NCI-H2171 (cell line): Measurements from ENCODE around the gene CPLANE2.
"Not testable (repeated sequence)": the region's sequence is repeated elsewhere in the genome, so short reads cannot be mapped to it uniquely, and the experiment has no call there.

Experiments
- DNase-seq: peaks from one replicate; lab custom pipeline; 2025; lab: John Stamatoyannopoulos, UW

CPLANE2 gene

DNA sequence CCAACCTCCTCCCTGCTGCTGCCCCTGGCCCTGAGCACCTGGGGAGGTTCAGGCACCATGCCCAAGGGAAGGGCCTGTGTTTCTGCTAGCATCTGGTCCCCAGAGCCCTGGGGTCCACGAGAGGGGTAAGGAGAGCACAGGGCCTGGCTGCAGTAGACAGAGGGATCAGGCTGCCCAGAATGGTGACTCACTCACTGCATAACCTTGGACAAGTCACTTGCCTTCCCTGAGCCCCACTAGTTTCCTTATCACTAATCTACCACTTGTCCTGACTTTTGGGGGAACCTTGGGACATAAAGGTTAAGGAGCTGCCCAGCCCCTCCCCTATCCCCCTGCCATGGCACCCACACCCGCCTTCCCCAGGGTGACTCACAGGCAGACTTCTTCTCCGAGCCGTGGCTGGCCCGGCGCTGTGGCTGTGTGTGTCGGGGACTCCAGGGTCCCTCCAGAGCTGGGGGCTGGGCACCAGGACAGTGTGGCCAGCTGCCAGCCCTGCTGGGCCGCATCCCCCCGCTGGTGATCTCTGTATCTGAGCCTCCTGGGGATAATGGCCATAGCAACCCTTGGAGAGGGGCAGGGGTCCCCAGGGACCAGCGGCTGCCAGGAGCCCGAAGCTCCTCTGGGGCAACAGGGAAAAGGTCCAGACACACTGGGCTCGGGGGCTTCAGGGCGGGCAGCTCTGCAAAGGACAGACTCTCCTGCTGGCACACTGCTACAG lies 28.6 kb downstream of the CPLANE2 start:
- no peak for DNase-seq

- no peak for DNase-seq
These were observed 29.4 kb downstream of the CPLANE2 start for GRCh38 chr1:16207318-16208269.

DNA sequence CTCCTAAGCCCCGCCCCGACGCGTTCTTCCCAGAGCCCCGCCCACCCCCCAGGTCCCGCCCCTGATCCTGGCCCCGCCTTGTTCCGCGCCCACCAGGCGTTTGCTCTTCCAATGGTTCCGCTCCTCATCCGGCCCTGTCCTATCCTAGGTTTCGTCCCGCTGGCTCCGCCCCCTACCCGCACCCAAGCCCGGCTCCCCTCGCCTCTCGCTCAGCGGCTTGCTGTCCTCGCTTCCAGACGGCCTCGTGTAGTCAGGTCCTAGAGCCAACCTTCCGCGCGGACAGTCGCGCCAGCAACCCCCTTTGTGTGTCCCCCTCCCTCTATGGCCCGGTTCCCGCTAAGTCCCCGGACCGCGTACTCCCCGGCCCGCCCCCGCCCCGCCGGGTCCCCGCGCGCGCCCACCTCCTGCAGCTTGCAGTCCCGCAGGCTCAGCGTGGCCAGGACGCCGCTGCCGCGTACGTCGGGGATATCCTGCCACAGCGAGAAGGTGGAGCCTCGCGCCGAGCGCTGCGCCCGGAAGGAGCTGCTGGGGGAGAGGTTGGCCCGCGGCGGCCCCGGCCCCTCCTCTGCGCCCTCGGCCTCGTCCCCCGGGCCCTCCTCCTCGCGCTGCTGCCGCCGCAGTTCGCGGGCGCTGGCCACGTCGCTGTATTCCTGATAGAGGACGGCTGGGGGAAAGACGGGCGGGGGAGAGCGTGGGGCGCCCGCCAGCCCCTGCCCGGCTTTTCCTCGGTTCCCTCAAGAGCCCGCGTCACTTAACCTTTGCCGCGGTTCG lies 30.3 kb downstream of the CPLANE2 start:
- peak; percentile 85 for DNase-seq

DNA sequence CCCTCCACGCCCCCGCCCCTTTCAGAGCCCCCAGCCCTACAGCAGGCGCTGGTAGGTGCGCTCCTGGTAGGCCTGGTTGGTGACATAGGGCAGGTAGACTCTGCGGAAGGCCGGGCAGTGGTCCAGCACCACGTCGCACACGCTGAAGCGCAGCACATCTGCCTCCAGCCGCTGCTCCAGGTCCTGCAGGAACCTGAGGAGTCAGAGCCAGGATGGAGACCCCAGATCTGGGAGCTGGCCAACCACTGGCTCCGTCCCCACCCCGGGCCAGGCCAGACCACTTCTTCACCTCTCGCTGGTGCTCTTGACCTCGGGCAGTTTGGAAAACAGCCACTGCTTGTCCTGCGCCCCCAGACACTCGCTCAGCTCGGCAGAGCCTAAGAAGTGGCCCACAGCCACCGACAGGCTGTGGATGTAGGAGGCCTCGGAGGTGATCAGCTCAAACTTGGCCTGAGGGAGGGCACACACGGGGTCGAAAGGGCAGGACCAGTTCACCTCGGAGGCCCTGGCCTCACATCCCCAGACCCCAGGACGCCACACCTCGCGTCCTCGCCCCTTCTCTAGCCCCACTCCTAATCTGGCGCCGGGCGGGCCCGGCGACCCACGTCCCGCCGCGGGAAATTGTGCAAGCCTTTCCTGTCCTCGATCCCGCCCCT lies 31.0 kb downstream of the CPLANE2 start:
- no peak for DNase-seq

DNA sequence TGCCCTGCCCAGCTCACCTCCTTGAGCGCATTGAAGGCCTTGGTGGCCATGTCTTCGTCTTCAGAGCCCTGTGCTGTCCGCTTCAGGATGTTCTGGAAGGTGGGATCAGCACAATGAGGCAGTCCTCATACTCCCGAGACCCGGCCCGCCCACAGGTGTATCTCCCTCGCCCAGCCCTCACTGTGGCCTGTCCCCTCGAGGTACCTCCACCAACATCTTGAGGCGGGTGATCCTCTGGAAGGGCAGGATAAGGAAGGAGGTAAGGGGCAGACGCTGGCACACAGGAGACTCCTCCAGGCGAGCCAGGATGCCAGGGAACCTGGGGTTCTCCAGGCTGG lies 31.7 kb downstream of the CPLANE2 start:
- DNase-seq, result no peak

DNA sequence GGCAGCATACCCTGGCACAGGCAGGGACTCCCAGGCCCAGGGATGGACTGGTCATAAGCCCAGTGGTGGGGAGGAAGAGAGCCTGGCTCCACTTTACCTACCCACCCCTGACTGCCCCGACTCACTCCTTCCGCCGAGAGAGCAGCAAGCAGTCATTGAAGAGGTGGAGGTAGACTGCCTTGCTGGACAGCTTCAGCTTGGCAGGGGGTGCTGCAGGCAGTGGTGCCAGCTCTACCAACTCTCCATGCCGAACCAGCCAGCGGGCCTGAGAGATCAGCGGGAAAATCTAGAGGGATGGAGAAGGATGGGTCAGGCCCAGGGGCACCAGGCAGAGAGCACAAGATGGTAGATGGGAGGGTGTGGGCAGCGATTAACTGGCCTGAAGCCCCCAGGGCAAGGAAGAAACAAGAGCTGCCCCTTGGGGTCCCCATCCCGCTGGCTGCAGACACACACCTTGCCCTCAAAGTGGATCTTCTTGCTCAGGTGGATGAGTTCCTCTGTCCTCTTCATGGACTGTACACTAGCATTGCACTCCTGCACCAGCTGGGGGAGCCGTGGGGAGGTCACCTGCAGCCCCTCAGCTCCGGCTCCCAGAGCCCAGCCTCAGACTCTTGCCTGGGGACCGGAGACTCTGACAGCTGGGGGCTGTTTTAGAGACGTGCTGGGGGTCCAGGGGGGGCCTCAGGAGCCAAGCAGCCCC lies 32.2 kb downstream of the CPLANE2 start:
- DNase-seq, result no peak

GRCh38 chr1:16204216-16204615 lies 32.8 kb downstream of the CPLANE2 start:
- DNase-seq, result no peak

DNA sequence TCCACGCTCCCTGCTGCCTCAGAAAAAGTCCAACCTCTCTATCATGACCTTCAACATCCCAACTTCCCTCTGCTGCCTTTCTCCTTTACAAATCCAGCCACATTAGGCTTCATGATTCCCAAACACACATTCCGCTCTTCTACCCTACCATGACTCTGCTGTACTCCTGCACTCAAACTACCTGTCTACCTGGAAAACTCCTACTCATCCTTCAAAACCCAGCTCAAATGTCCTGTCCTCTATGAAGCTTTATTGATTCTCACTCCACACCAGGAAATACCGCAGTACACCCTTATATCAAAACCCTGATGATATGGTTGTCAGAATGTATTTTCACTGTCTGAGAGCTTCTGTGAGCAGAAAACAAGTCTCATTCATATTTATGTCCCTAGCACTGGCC lies 33.4 kb downstream of the CPLANE2 start:
- no peak for DNase-seq

- DNase-seq, result no peak
These were observed 34.4 kb downstream of the CPLANE2 start for GRCh38 chr1:16202281-16203210.

GRCh38 chr1:16199700-16200099 lies 37.3 kb downstream of the CPLANE2 start:
- DNase-seq, result no peak

- no peak for DNase-seq
These were observed 37.9 kb downstream of the CPLANE2 start for GRCh38 chr1:16199157-16199501.

DNA sequence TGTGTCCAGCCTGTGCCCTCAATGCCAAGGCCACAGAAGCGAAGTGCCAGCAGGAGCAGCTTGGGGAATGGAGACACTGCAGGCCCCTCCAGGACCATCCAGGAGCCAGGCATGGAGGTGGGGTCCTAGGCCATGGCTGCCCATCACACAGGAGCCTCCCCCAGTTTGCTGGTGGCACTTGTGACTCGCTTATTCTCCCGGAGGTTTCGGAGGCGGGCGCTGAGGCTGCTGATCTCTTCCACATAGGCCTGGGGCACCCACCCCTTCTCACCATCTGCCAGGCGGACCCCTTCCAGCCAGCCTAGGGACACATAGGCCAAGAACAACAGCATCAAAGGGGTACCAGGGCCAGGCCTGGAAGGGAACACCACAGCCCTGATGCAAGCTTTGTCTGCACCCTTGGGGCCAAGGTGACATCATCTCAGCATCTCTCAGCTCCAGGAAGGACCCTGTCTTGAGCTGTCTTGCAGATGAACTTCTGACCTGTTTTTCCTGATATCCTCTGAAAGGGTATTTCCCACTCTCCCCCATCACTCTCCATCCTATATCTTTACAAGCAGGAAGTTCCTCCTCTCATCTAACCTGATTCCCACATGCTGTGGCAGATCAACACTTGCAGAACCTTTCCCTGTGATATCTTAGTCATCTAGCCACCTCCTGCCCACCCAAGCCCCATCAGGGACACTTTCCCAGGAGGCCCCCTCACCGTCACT lies 38.4 kb downstream of the CPLANE2 start:
- no peak for DNase-seq

GRCh38 chr1:16196874-16197273 lies 40.1 kb downstream of the CPLANE2 start:
- DNase-seq, result no peak

DNA sequence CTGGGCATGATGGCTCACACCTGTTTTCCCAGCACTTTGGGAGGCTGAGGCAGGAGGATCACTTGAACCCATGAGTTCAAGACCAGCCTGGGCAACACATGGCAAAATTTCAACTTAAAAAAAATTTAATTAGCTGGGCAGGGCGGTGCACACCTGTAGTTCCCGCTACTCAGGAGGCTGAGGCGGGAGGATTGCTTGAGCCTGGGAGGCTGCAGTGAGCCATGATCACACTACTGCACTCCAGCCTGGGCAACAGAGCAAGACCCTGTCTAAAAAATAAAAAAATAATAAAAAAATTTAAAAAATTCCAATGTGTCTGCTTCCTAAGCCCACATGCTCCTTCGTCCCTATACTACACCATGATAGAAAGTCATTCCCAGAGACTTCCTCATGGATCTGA lies 40.8 kb downstream of the CPLANE2 start:
- not testable (repeated sequence) for DNase-seq

GRCh38 chr1:16195518-16195905 lies 41.5 kb downstream of the CPLANE2 start:
- no peak for DNase-seq

GRCh38 chr1:16191916-16192546 lies 45.0 kb downstream of the CPLANE2 start:
- no peak for DNase-seq

DNA sequence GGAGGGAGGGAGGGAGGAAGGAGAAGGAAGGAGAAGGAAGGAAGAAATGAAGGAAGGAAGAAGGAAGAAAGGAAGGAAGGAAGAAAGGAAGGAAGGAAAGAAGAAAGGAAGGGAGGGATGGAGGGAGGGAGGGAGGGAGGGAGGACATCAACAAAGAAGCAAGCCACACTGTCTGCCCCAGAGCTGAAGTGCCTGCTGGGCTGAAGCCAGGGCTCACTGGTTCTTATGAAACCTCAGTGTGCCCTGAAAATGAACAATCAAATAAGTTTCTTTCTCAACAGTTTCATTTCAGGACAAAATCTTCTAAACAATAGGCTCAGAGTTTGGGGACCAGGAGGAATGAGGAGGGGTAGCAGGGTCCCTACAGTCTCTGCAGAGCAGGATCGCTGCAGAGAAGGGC lies 45.7 kb downstream of the CPLANE2 start:
- no peak for DNase-seq

GRCh38 chr1:16189921-16190621 lies 46.9 kb downstream of the CPLANE2 start:
- DNase-seq, result no peak

DNA sequence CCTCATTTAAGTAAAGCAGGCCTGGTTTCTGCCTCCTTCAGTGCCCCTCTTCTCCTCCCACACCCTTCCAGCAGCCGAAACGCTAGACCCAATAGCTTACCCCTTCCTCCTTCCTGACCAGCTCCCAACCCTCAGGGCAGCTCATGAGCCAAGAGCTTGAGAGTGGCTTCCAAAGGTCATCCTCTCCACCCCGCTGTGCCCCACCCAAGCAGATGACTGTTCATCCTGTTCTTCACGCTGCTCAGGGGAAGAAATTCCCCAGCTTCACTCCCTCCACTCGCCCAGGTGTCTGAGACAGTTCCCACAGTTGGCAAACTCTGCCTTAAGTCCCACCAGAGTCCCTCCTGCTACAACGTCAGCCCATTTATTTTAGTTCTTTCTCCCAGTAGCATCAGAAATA lies 48.0 kb downstream of the CPLANE2 start:
- DNase-seq, result no peak
